HepG2 (cell line): ENCODE results near the gene DHX16. TPM values are rescaled to one million over a fixed set of nuclear protein-coding genes. Genes with fewer than 3 reads are reported as not detected.

Experiments
- BORCS8-MEF2B ChIP-seq: sonication (generic); formaldehyde crosslinking; IDR thresholded peaks from 2 replicates; pipeline ENCODE4 v1.8.0; 2022; ENCODE audit warnings: mild to moderate bottlenecking, missing genetic modification reagents
- FOSL2 ChIP-seq: sonication (generic); formaldehyde crosslinking; IDR thresholded peaks from 2 replicates; pipeline ENCODE4 v1.4.0; 2020; ENCODE audit warnings: missing genetic modification reagents
- GTF3A ChIP-seq: sonication (generic); formaldehyde crosslinking; conservative IDR thresholded peaks from 2 replicates; pipeline ENCODE4 v1.4.0; 2020; ENCODE audit warnings: mild to moderate bottlenecking, missing genetic modification reagents
- HES4 ChIP-seq: sonication (generic); formaldehyde crosslinking; IDR thresholded peaks from 2 replicates; pipeline ENCODE4 v1.9.0; 2021; ENCODE audit warnings: mild to moderate bottlenecking, missing genetic modification reagents, borderline replicate concordance
- IRX3 ChIP-seq: sonication (generic); formaldehyde crosslinking; IDR thresholded peaks from 2 replicates; pipeline ENCODE4 v1.8.1; 2023; ENCODE audit warnings: mild to moderate bottlenecking, low read depth, missing genetic modification reagents, borderline replicate concordance
- KAT7 ChIP-seq: IDR thresholded peaks from 2 replicates; pipeline ENCODE4 v1.6.1; 2018; ENCODE audit warnings: borderline replicate concordance, missing compliant biosample characterization
- MATR3 ChIP-seq: sonication (generic); formaldehyde crosslinking; IDR thresholded peaks from 2 replicates; pipeline ENCODE4 v1.4.0; 2020; ENCODE audit warnings: missing genetic modification reagents
- NKX3-1 ChIP-seq: sonication (generic); formaldehyde crosslinking; IDR thresholded peaks from 2 replicates; pipeline ENCODE4 v1.5.0; 2020; ENCODE audit warnings: missing genetic modification reagents
- NRL ChIP-seq: sonication (generic); formaldehyde crosslinking; IDR thresholded peaks from 2 replicates; pipeline ENCODE4 v1.5.0; 2020; ENCODE audit warnings: missing genetic modification reagents, mild to moderate bottlenecking, moderate library complexity, borderline replicate concordance
- RCOR2 ChIP-seq: IDR thresholded peaks from 2 replicates; pipeline ENCODE4 v1.6.1; 2016; ENCODE audit warnings: missing biosample characterization, missing genetic modification reagents
- SSRP1 ChIP-seq: IDR thresholded peaks from 2 replicates; pipeline ENCODE4 v1.6.1; 2016; ENCODE audit warnings: control low read depth
- TSC22D2 ChIP-seq: sonication (generic); formaldehyde crosslinking; IDR thresholded peaks from 2 replicates; pipeline ENCODE4 v1.5.1; 2020; ENCODE audit warnings: missing genetic modification reagents, mild to moderate bottlenecking, borderline replicate concordance
- ZBTB3 ChIP-seq: sonication (generic); formaldehyde crosslinking; IDR thresholded peaks from 2 replicates; pipeline ENCODE4 v1.4.0; 2020; ENCODE audit warnings: low read depth, mild to moderate bottlenecking, moderate library complexity, missing genetic modification reagents, borderline replicate concordance
- ZBTB43 ChIP-seq: sonication (generic); formaldehyde crosslinking; conservative IDR thresholded peaks from 2 replicates; pipeline ENCODE4 v1.4.0; 2020; ENCODE audit warnings: missing genetic modification reagents
- ZNF17 ChIP-seq: sonication (generic); formaldehyde crosslinking; IDR thresholded peaks from 2 replicates; pipeline ENCODE4 v1.5.0; 2020; ENCODE audit warnings: mild to moderate bottlenecking, missing genetic modification reagents
- ZNF431 ChIP-seq: sonication (generic); formaldehyde crosslinking; IDR thresholded peaks from 2 replicates; pipeline ENCODE4 v1.9.0; 2022; ENCODE audit warnings: missing genetic modification reagents, low read depth, mild to moderate bottlenecking, borderline replicate concordance
- ZNF432 ChIP-seq: sonication (generic); formaldehyde crosslinking; IDR thresholded peaks from 2 replicates; pipeline ENCODE4 v1.5.0; 2020; ENCODE audit warnings: missing genetic modification reagents, mild to moderate bottlenecking, borderline replicate concordance
- ZNF616 ChIP-seq: sonication (generic); formaldehyde crosslinking; IDR thresholded peaks from 2 replicates; pipeline ENCODE4 v1.5.0; 2020; ENCODE audit warnings: low read depth, mild to moderate bottlenecking, missing genetic modification reagents
- ZNF710 ChIP-seq: sonication (generic); formaldehyde crosslinking; IDR thresholded peaks from 2 replicates; pipeline ENCODE4 v1.5.0; 2020; ENCODE audit warnings: mild to moderate bottlenecking, missing genetic modification reagents, borderline replicate concordance
- ZNF768 ChIP-seq: sonication (generic); formaldehyde crosslinking; IDR thresholded peaks from 2 replicates; pipeline ENCODE4 v1.4.0; 2020; ENCODE audit warnings: missing genetic modification reagents
- ZNF775 ChIP-seq: sonication (generic); formaldehyde crosslinking; IDR thresholded peaks from 2 replicates; pipeline ENCODE4 v1.4.0; 2020; ENCODE audit warnings: missing genetic modification reagents, mild to moderate bottlenecking, moderate library complexity, borderline replicate concordance
- ZNF784 ChIP-seq: sonication (generic); formaldehyde crosslinking; IDR thresholded peaks from 2 replicates; pipeline ENCODE4 v1.5.1; 2020; ENCODE audit warnings: missing genetic modification reagents, mild to moderate bottlenecking, borderline replicate concordance
- ZNF800 ChIP-seq: sonication (generic); formaldehyde crosslinking; IDR thresholded peaks from 2 replicates; pipeline ENCODE4 v1.4.0; 2020; ENCODE audit warnings: missing genetic modification reagents
- ZNF878 ChIP-seq: sonication (generic); formaldehyde crosslinking; IDR thresholded peaks from 2 replicates; pipeline ENCODE4 v1.8.1; 2023; ENCODE audit warnings: mild to moderate bottlenecking, missing genetic modification reagents, moderate library complexity
- polyA plus RNA-seq, 8 experiments: library from polyadenylated mRNA; depleted of rRNA in 3 of 8; stranded (reverse) in 7 of 8; unstranded in 1 of 8; fragments of >200 nt; fragmentation: Illumina TruSeq in 4 of 8; extraction: Trizol in 4 of 8; gene quantifications; 2 replicates each; pipeline versions ENCODE4 v1.2.1 to v1.2.3, GENCODE V29; 2011 to 2016; ENCODE audit warnings: low read depth in 4 of 8, missing spikeins in 1 of 8, mixed read lengths in 1 of 8; ENCODE audit not compliant: insufficient read depth in 1 of 8
- total RNA-seq, 5 experiments: library from RNA; depleted of rRNA; stranded (reverse); fragments of >200 nt; fragmentation: Illumina TruSeq; extraction: Trizol; gene quantifications; 2 replicates each; pipeline ENCODE4 v1.2.3, GENCODE V29; 2016; ENCODE audit warnings: low read depth in 1 of 5

Gene DHX16
- total and polyA plus RNA-seq, 2 of the 13 experiments (the other 11 are each of a cell fraction or from before 2014, with no cell fraction given) = 57.0 to 58.5 TPM

- no peak for TF ChIP-seq ZNF710
- TF ChIP-seq RCOR2 (CRISPR knock-in tag) = no peak
- no peak for TF ChIP-seq GTF3A (CRISPR knock-in tag)
- no peak for TF ChIP-seq NRL (CRISPR knock-in tag)
- peak; percentile 99 for TF ChIP-seq SSRP1 (CRISPR knock-in tag)
- no peak for TF ChIP-seq ZNF17 (CRISPR knock-in tag)
- TF ChIP-seq ZNF784 (CRISPR knock-in tag) = no peak
- TF ChIP-seq IRX3 (CRISPR knock-in tag) = no peak
- no peak for TF ChIP-seq ZBTB3 (CRISPR knock-in tag)
- TF ChIP-seq ZNF800 (CRISPR knock-in tag) = no peak
- TF ChIP-seq NKX3-1 (CRISPR knock-in tag) = 0 out of 2 replicates have a peak, but pooled peaks have one; percentile 12
- TF ChIP-seq ZNF775 (CRISPR knock-in tag) = no peak
- TF ChIP-seq KAT7 (CRISPR knock-in tag) = no peak
- no peak for TF ChIP-seq HES4 (CRISPR knock-in tag)
- TF ChIP-seq ZNF878 (CRISPR knock-in tag) = no peak
- no peak; the same call in 1 of the 2 replicates for TF ChIP-seq ZNF431 (CRISPR knock-in tag)
- peak; percentile 32; the same call in 1 of the 2 replicates for TF ChIP-seq BORCS8-MEF2B (CRISPR knock-in tag)
- no peak for TF ChIP-seq ZBTB43 (CRISPR knock-in tag)
- 0 out of 2 replicates have a peak, but pooled peaks have one; percentile 91 for TF ChIP-seq TSC22D2 (CRISPR knock-in tag)
- TF ChIP-seq ZNF432 (CRISPR knock-in tag) = no peak
- peak; percentile 20; the same call in 1 of the 2 replicates for TF ChIP-seq FOSL2
- TF ChIP-seq ZNF616 = no peak
- no peak for TF ChIP-seq MATR3 (CRISPR knock-in tag)
- no peak for TF ChIP-seq ZNF768 (CRISPR knock-in tag)
These were observed 58.6 kb downstream of the DHX16 start (continued) for GRCh38 chr6:30614044-30614842.
